Measurements from ENCODE around the gene ASTN1. TPM values are rescaled to one million over a fixed set of nuclear protein-coding genes. Genes with fewer than 3 reads are reported as not detected.

ASTN1 gene
- total and polyA plus RNA-seq, 9 of the 15 experiments (the other 6 are each of a cell fraction or from before 2014, with no cell fraction given) = 0.05 to 0.22 (median 0.18) TPM

DNA sequence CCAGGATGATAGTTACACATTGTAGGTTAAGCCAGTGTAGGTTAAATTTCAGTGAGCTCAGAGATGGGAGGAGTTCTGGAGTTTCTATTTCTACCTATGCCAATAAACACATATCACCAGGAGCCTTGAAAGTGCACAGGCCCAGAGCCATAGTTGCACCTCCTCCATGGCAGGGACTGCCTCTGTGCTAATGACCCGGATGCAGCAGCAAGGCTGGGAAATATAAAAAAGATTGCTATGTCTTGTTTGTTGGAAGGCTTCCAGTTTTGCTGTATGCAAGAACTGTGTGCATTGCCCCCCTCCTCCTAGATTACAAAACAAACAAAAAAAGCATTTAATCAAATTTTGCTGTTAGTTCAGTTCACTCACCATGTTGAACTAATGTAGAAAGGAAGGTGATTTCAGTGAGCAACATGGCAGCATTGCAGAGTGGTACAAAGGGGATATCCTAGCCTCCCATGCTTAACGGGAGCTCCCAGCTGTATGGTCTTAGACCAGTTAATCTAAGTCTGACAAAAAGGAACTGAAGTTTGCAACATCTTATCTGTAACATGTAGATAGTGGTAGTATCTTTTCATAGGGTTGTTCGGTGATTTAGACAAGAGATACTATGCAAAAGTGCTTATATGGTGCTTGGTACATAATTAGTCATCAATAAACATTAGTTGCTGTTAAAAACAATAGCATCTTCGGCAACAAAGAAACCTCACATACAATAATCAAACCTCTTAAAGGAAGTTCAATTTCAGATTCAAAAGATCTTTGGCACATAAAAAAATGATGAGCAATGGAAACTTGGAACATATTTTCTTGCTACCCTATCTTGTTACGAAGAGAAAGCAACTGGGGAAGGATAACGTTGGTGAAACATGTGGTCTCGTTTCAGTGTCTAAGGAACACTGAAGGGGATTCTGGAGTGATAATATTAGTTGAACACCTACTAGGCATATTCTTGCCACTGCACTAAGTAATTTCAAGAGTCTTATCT, 309.5 kb downstream of the ASTN1 start:
- in situ Hi-C loops (cut with MboI) = no loop called here
- FAIRE-seq = no peak
- H2AFZ ChIP-seq (ENCODE audit: low read depth, low read length) = 0 out of 2 replicates have a peak overlapping the region, but pooled peaks have one; percentile 44
- TF ChIP-seq ZNF561 (CRISPR knock-in tag; conservative IDR thresholded peaks at IDR 0.05) (no peak), MBD2 (IDR thresholded peaks at IDR 0.05; ENCODE audit: borderline replicate concordance, low read depth) (0 out of 2 replicates have a peak, but pooled peaks have one; percentile 20), PML (IDR thresholded peaks at IDR 0.05; ENCODE audit: low read length) (no peak), NFIC (IDR thresholded peaks at IDR 0.05) (peak; percentile 23; the same call in 1 of the 2 replicates), TCF3 (CRISPR knock-in tag; IDR thresholded peaks at IDR 0.05) (peak; percentile 32; the same call in 1 of the 2 replicates), ZNF316 (IDR thresholded peaks at IDR 0.05) (peak; percentile 54; the same call in 1 of the 2 replicates), C11orf30 (IDR thresholded peaks at IDR 0.05; ENCODE audit: low read depth) (peak; percentile 56; the same call in 1 of the 2 replicates), SOX6 (IDR thresholded peaks at IDR 0.05) (0 out of 2 replicates have a peak, but pooled peaks have one; percentile 26), HSF4 (CRISPR knock-in tag; IDR thresholded peaks at IDR 0.05; ENCODE audit: borderline replicate concordance) (no peak), SMARCA4 (IDR thresholded peaks at IDR 0.05) (peak; percentile 17; the same call in 1 of the 2 replicates), CEBPG (CRISPR knock-in tag; IDR thresholded peaks at IDR 0.05) (no peak), CEBPG (tag; conservative IDR thresholded peaks at IDR 0.05 in 1 of 2, IDR thresholded peaks at IDR 0.05 in 1 of 2) (0 out of 4 replicates have a peak, but pooled peaks of 1 of the 2 experiments have one; percentile 13), TEAD4 (IDR thresholded peaks at IDR 0.05; ENCODE audit: low read length) (peak; percentile 68; the same call in 1 of the 2 replicates), TEAD4 (CRISPR knock-in tag; IDR thresholded peaks at IDR 0.05; ENCODE audit: borderline replicate concordance) (no peak), SP2 (IDR thresholded peaks at IDR 0.05; ENCODE audit: extremely low read depth, low read depth, low read length, poor library complexity, severe bottlenecking) (no peak), NCOR1 (IDR thresholded peaks at IDR 0.05) (peak; percentile 11; the same call in 1 of the 2 replicates), POLR3G (IDR thresholded peaks at IDR 0.05; ENCODE audit: extremely low read depth, insufficient read length, insufficient replicate concordance) (no peak), NRF1 (conservative IDR thresholded peaks at IDR 0.05 in 1 of 2, IDR thresholded peaks at IDR 0.05 in 1 of 2) (no peak), ZNF695 (CRISPR knock-in tag; IDR thresholded peaks at IDR 0.05) (no peak)
- TF ChIP-seq, protein P1, sequence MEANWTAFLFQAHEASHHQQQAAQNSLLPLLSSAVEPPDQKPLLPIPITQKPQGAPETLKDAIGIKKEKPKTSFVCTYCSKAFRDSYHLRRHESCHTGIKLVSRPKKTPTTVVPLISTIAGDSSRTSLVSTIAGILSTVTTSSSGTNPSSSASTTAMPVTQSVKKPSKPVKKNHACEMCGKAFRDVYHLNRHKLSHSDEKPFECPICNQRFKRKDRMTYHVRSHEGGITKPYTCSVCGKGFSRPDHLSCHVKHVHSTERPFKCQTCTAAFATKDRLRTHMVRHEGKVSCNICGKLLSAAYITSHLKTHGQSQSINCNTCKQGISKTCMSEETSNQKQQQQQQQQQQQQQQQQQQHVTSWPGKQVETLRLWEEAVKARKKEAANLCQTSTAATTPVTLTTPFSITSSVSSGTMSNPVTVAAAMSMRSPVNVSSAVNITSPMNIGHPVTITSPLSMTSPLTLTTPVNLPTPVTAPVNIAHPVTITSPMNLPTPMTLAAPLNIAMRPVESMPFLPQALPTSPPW (CRISPR knock-in tag; IDR thresholded peaks at IDR 0.05) = peak; percentile 49
- TF ChIP-seq, protein P2, sequence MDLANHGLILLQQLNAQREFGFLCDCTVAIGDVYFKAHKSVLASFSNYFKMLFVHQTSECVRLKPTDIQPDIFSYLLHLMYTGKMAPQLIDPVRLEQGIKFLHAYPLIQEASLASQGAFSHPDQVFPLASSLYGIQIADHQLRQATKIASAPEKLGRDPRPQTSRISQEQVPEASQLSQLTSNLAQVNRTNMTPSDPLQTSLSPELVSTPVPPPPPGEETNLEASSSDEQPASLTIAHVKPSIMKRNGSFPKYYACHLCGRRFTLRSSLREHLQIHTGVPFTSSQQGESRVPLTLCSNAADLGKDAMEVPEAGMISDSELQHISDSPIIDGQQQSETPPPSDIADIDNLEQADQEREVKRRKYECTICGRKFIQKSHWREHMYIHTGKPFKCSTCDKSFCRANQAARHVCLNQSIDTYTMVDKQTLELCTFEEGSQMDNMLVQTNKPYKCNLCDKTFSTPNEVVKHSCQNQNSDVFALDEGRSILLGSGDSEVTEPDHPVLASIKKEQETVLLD (IDR thresholded peaks at IDR 0.05) = no peak

More for the DNA sequence above, 309.5 kb downstream of the ASTN1 start:
- Histone ChIP-seq H4K20me1 (replicated peaks; ENCODE audit: control insufficient read depth, insufficient read depth, low read length) (no peaks in the 10 kb centered on the region), H3K4me3 (no peak overlapping the region), H3K9ac (ENCODE audit: insufficient read depth in 1 of 2, low read depth in 2 of 2, low read length in 2 of 2) (no peak overlapping the region), H3K27ac (ENCODE audit: extremely low read depth, low read depth, low read length) (no peak overlapping the region), H3K4me1 (replicated peaks in 1 of 2; ENCODE audit: control insufficient read depth in 2 of 2, insufficient read depth in 2 of 2, low read length in 2 of 2) (peaks cover 12 to 47% of the 10 kb centered on the region in 2 experiments), H3K79me2 (ENCODE audit: control insufficient read depth, insufficient read depth, low read length) (no peaks in the 10 kb centered on the region), H3K9me1 (ENCODE audit: control insufficient read depth, insufficient read depth, low read length) (no peaks in the 10 kb centered on the region), H3K36me3 (ENCODE audit: control insufficient read depth, insufficient read depth, low read length) (no peaks in the 10 kb centered on the region), H3K4me2 (ENCODE audit: insufficient read depth, low read length) (no peak overlapping the region), H3K27me3 (ENCODE audit: control insufficient read depth in 2 of 2, insufficient read depth in 2 of 2, low read length in 2 of 2) (no peaks in the 10 kb centered on the region), H3K9me3 (replicated peaks; ENCODE audit: control insufficient read depth, insufficient read depth, low read depth, low read length) (no peaks in the 10 kb centered on the region)
- ATAC-seq = no peak; the same call in 2 of the 3 replicates
- 20% methylated on average over 7 of the region's 7 CpGs for WGBS (ENCODE audit: insufficient coverage, low coverage, missing lambda C conversion rate)
- DNase-seq (ENCODE audit: extremely low read depth in 1 of 4, low spot score in 3 of 4) = peak in 1 of 4 experiments; percentile 22
- ChIA-PET POLR2A (interaction anchor here (0.6 to 1.0 kb wide), 3 partner anchors 9 to 455 kb away, joined by 3 read pairs; no protein-coding TSS in a partner anchor), CTCF (ENCODE audit: low intra/inter-chr PET ratio) (no interaction called here)
- BruUV-seq (replicated peaks) = no TSS peak
- intact Hi-C loops (cut with micrococcal nuclease) = no loop called here

Measured in K562 (cell line).